ENCODE measurements around the gene MPPED2.

Gene MPPED2

GRCh38 chr11:30405385-30405784 lies 180.8 kb downstream of the MPPED2 start:
- TF ChIP-seq, protein P1, sequence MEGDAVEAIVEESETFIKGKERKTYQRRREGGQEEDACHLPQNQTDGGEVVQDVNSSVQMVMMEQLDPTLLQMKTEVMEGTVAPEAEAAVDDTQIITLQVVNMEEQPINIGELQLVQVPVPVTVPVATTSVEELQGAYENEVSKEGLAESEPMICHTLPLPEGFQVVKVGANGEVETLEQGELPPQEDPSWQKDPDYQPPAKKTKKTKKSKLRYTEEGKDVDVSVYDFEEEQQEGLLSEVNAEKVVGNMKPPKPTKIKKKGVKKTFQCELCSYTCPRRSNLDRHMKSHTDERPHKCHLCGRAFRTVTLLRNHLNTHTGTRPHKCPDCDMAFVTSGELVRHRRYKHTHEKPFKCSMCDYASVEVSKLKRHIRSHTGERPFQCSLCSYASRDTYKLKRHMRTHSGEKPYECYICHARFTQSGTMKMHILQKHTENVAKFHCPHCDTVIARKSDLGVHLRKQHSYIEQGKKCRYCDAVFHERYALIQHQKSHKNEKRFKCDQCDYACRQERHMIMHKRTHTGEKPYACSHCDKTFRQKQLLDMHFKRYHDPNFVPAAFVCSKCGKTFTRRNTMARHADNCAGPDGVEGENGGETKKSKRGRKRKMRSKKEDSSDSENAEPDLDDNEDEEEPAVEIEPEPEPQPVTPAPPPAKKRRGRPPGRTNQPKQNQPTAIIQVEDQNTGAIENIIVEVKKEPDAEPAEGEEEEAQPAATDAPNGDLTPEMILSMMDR (IDR thresholded peaks at IDR 0.05), result no peak
- Histone ChIP-seq H3K36me3 (no peaks in the 10 kb centered on the region), H3K27ac (no peak overlapping the region), H3K4me3 (ENCODE audit: low read depth in 1 of 2, low read length in 1 of 2) (no peak overlapping the region), H3K4me1 (ENCODE audit: control insufficient read depth in 1 of 2, insufficient read depth in 1 of 2, low read depth in 1 of 2, low read length in 1 of 2) (no peaks in the 10 kb centered on the region), H3K27me3 (no peaks in the 10 kb centered on the region), H3K9me3 (no peaks in the 10 kb centered on the region)

- Histone ChIP-seq H3K9me3 (no peaks in the 10 kb centered on the region), H3K27ac (no peak overlapping the region), H3K36me3 (no peaks in the 10 kb centered on the region), H3K4me3 (ENCODE audit: low read depth in 1 of 2, low read length in 1 of 2) (no peak overlapping the region), H3K27me3 (no peaks in the 10 kb centered on the region), H3K4me1 (ENCODE audit: control insufficient read depth in 1 of 2, insufficient read depth in 1 of 2, low read depth in 1 of 2, low read length in 1 of 2) (no peaks in the 10 kb centered on the region)
- TF ChIP-seq, protein P1 (IDR thresholded peaks at IDR 0.05), result no peak
These were observed 182.0 kb downstream of the MPPED2 start for GRCh38 chr11:30404136-30404535.

DNA sequence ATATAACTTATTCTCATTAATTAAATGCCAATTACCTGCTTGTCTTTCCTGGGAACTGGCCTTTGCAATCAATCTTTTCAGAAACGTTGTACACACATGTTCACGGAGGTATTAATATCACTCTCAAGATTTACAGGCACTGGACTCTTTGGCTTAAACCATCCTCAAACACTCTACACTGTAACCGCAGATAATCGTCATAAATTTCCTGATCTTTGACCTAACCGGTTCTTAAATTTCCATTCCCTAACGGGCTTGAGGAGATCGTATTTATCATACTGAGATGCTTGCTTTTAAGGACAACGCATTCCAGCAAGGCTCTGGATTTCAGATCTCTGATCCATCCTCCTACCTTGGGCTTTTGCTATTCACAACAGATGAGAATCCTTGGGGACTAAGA lies 190.4 kb downstream of the MPPED2 start:
- TF ChIP-seq, protein P1 (IDR thresholded peaks at IDR 0.05), result no peak
- no peak overlapping the region for H3K27ac ChIP-seq
- no peaks in the 10 kb centered on the region for H3K27me3 ChIP-seq

DNA sequence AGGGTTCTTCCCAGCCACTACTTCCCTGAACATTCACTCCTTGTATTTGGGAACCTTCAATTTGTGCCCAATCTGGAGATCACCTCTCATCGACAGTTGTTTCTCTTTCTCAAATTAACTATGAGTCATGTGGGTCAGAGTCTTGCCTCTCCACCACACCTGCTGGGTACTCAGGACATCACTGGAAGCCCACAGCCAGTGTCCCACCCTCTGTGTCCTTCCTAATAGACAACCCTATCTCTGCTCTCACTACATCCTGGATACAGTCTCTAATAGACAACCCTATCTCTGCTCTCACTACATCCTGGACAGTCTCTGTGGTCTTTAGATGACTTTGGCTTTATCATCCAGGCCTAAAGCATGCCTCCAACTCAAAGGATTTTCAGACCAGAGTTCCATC lies 193.1 kb downstream of the MPPED2 start:
- Histone ChIP-seq H3K36me3 (no peaks in the 10 kb centered on the region), H3K4me1 (ENCODE audit: control insufficient read depth in 1 of 2, insufficient read depth in 1 of 2, low read depth in 1 of 2, low read length in 1 of 2) (no peaks in the 10 kb centered on the region), H3K4me3 (ENCODE audit: low read depth in 1 of 2, low read length in 1 of 2) (no peak overlapping the region), H3K27me3 (no peaks in the 10 kb centered on the region), H3K27ac (no peak overlapping the region), H3K9me3 (no peaks in the 10 kb centered on the region)
- TF ChIP-seq, protein P1 (IDR thresholded peaks at IDR 0.05), result no peak

More for the DNA sequence above, 190.4 kb downstream of the MPPED2 start:
- Histone ChIP-seq H3K4me1 (ENCODE audit: control insufficient read depth in 1 of 2, insufficient read depth in 1 of 2, low read depth in 1 of 2, low read length in 1 of 2) (no peaks in the 10 kb centered on the region), H3K36me3 (no peaks in the 10 kb centered on the region), H3K4me3 (ENCODE audit: low read depth in 1 of 2, low read length in 1 of 2) (no peak overlapping the region), H3K9me3 (no peaks in the 10 kb centered on the region)

DNA sequence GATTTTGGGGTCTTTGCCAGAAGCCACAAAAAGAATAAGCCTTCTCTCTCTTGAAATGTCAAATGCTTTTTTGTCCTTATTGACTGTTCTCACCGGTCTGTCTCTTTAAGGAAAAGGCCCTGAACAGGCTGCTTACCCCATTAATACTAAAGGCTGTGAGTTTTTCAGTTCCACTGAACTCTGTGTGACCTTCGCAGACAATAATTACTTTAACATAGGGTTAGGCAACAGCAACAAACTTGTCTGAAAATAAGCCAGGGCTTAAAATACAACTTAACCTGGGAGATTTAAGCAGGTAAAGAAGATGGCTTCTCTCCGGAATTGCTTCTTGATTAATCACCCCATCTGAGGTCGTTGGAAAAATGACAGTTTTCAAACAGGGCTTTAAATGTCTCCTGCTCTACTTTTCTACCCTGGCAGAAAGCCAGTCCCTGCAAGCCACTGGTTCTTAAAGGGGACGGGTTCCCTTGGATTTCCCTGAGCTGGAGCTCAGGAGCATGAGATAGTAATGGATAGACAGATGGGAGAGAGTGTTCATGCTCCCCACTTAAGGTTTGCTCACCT lies 193.8 kb downstream of the MPPED2 start:
- H3K36me3 ChIP-seq, result no peaks in the 10 kb centered on the region
- no peaks in the 10 kb centered on the region for H3K4me1 ChIP-seq (ENCODE audit: control insufficient read depth in 1 of 2, insufficient read depth in 1 of 2, low read depth in 1 of 2, low read length in 1 of 2)
- H3K27ac ChIP-seq, result no peak overlapping the region
- no peaks in the 10 kb centered on the region for H3K27me3 ChIP-seq
- TF ChIP-seq, protein P1 (IDR thresholded peaks at IDR 0.05), result no peak
- no peak overlapping the region for H3K4me3 ChIP-seq (ENCODE audit: low read depth in 1 of 2, low read length in 1 of 2)
- no peaks in the 10 kb centered on the region for H3K9me3 ChIP-seq

- Histone ChIP-seq H3K4me3 (ENCODE audit: low read depth in 1 of 2, low read length in 1 of 2) (no peak overlapping the region), H3K4me1 (ENCODE audit: control insufficient read depth in 1 of 2, insufficient read depth in 1 of 2, low read depth in 1 of 2, low read length in 1 of 2) (no peaks in the 10 kb centered on the region), H3K27me3 (no peaks in the 10 kb centered on the region), H3K9me3 (no peaks in the 10 kb centered on the region), H3K36me3 (no peaks in the 10 kb centered on the region), H3K27ac (no peak overlapping the region)
- TF ChIP-seq, protein P1 (IDR thresholded peaks at IDR 0.05), result no peak
These were observed 197.2 kb downstream of the MPPED2 start for GRCh38 chr11:30388957-30389356.

Data from neutrophil (primary cell).